ENCODE results near the gene PCSK4.
A peak's percentile ranks its signal among the peaks of the same experiment; 100 is the strongest.
"Not testable (repeated sequence)": the region's sequence is repeated elsewhere in the genome, so short reads cannot be mapped to it uniquely, and the experiment has no call there.

Gene PCSK4

DNA sequence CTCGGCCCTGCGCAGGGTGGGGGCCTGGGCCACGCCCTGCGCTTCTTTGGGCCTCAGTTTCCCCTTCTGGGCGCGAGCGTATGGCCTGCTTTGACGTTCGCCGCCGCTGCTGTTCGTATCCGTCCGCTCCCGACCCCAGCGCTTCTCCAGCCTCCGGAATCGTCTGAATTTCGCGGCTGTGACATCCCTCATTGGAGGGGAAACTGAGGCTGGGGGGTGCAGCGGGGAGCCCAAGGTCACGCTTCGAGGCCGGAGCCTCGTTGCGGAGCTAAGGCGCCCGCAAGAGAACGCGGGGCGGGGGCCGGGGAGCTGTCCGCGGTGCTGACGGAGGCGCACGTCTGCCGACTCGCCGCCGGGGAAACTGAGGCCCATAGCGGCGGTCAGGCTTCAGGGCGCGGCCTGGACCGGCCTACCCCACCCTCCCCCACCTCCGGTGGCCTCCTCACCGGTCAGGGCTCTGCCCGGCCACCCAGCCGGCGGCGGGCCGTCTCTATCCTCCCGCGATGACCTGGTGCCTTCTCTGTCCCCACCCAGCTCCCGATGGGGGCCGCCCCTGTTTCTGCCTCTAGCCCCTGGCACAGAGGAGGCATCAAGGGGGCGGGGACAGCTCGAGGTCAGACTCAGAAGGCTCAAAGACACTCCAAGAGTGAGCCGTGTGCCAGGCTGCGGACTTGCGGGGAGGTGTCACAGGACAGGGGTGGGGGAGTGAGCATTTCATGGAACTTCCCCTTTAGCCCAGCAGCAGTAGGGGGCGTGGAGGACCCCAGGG, 43.3 kb downstream of the PCSK4 start:
- no peak for DNase-seq (ENCODE audit: low read depth)
- in situ Hi-C loops (cut with HindIII; ENCODE audit: low sequenced_read_pairs), result no loop called here
- peak overlapping the region; percentile 29 for H3K4me3 ChIP-seq (ENCODE audit: low read depth, low read length)
- TF ChIP-seq CTCF (IDR thresholded peaks at IDR 0.05; ENCODE audit: low read depth, low read length, missing control alignments), result no peak

DNA sequence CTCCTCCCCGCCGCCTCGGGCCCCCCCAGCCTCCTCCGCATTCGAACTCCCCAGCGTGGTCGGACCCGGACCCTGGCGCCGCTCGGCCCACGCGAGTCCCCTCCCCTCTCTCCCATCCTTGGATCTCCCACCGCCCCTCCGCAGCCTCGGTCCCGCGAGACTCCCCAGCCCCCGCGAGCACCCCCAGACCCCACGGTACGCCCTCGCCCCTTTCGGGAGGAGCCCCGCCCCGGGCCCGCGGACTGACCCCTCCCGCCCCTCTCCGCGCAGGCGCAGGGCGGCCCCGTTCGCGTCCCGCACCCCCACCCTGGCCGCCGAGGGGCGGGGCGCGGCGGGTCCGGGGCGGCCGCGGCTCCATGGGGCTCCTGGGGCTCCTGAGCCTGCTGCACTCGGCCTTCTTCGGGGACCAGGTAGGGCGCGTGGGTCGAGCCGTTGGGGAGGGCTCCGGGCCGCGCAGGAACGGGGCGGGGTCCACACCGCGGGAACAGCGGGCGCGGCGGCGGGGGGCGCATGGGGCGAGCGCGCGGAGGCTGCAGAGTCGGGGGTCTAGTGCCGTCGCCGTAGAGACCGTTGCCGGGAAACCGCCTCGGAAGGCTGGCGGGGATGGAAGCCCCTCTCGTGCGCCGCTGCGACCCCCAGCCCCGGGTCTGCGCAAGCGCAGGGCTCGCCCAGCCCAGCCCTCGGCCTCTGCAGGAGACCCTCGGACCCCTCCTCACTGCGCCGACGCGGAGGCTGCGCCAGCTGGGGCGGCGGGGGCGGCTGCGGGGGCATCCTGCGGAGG, 44.0 kb downstream of the PCSK4 start:
- in situ Hi-C loops (cut with HindIII; ENCODE audit: low sequenced_read_pairs), result no loop called here
- H3K4me3 ChIP-seq (ENCODE audit: low read depth, low read length), result peak overlapping the region; percentile 29
- DNase-seq (ENCODE audit: low read depth), result no peak
- TF ChIP-seq CTCF (IDR thresholded peaks at IDR 0.05; ENCODE audit: low read depth, low read length, missing control alignments), result no peak

GRCh38 chr19:1445185-1445931, 44.8 kb downstream of the PCSK4 start:
- TF ChIP-seq CTCF (IDR thresholded peaks at IDR 0.05; ENCODE audit: low read depth, low read length, missing control alignments), result peak; percentile 74
- peak overlapping the region; percentile 29 for H3K4me3 ChIP-seq (ENCODE audit: low read depth, low read length)
- in situ Hi-C loops (cut with HindIII; ENCODE audit: low sequenced_read_pairs), result no loop called here
- DNase-seq (ENCODE audit: low read depth), result no peak

GRCh38 chr19:1441677-1442438, 48.3 kb downstream of the PCSK4 start:
- no peak overlapping the region for H3K4me3 ChIP-seq (ENCODE audit: low read depth, low read length)
- in situ Hi-C loops (cut with HindIII; ENCODE audit: low sequenced_read_pairs), result no loop called here
- DNase-seq (ENCODE audit: low read depth), result no peak
- TF ChIP-seq CTCF (IDR thresholded peaks at IDR 0.05; ENCODE audit: low read depth, low read length, missing control alignments), result no peak

- in situ Hi-C loops (cut with HindIII; ENCODE audit: low sequenced_read_pairs), result no loop called here
- TF ChIP-seq CTCF (IDR thresholded peaks at IDR 0.05; ENCODE audit: low read depth, low read length, missing control alignments), result no peak
- DNase-seq (ENCODE audit: low read depth), result no peak
- H3K4me3 ChIP-seq (ENCODE audit: low read depth, low read length), result no peak overlapping the region
These were observed 49.1 kb downstream of the PCSK4 start for GRCh38 chr19:1441022-1441426.

- TF ChIP-seq CTCF (IDR thresholded peaks at IDR 0.05; ENCODE audit: low read depth, low read length, missing control alignments), result no peak
- no peak for DNase-seq (ENCODE audit: low read depth)
- in situ Hi-C loops (cut with HindIII; ENCODE audit: low sequenced_read_pairs), result no loop called here
- no peak overlapping the region for H3K4me3 ChIP-seq (ENCODE audit: low read depth, low read length)
These were observed 49.7 kb downstream of the PCSK4 start for GRCh38 chr19:1440418-1440801.

DNA sequence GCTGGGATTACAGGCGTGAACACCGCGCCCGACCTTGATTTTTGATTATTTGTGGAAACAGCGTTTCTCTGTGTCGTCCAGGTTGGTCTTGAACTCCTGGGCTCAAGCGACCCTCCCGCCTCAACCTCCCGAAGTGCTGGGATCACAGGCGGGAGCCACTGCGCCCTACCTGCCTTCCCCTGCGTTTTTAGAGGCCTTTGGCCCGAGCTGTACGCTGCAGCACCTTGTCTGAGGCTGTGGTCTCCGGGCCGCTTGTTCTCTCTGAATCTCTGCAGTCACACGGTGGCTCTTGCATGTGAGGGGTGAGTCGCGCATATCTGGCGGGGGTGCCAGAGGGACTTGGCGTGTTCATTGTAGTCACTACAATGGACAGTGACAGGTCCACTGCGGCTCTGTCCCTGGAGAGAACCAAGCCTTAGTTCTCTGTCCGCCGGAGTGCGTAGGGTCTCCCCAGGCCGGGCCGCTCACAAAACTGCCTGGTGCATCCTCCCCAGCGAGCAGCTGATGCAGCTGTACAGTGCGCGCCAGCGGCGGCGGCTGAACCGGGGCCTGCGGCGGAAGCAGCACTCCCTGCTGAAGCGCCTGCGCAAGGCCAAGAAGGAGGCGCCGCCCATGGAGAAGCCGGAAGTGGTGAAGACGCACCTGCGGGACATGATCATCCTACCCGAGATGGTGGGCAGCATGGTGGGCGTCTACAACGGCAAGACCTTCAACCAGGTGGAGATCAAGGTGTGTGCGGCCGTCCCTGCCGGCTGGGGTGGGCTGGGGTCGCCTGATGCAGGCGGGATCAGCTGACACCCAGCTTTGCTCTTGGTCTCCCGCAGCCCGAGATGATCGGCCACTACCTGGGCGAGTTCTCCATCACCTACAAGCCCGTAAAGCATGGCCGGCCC, 50.4 kb downstream of the PCSK4 start:
- DNase-seq (ENCODE audit: low read depth); in situ Hi-C loops (cut with HindIII; ENCODE audit: low sequenced_read_pairs): not testable (repeated sequence)
- peak overlapping the region; percentile 85 for H3K4me3 ChIP-seq (ENCODE audit: low read depth, low read length)
